GM10847 (cell line): ENCODE results near the gene ARHGAP12.

Experiments used
- POLR2A ChIP-seq: IDR thresholded peaks from 2 replicates; pipeline ENCODE4 v1.6.1; 2011; ENCODE audit not compliant: insufficient read length; ENCODE audit errors: extremely low read depth

ARHGAP12 gene

DNA sequence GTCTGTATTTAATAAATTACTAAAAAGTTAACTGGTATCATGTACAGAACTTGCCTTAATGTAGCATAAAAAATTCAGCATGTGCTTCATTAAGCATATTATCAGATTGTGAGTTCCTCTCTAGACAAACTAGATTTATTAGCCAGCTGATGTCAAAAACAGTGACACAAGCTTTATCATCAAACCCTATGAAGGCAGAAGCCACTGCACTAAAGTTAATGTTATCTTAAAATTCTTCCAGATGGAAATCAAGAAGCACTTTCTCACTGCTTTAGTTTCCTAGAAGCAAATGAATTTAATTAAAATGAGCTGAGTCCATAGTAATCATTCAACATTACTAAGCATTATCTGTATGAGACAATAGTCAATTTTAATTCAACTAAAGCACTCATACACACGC is 96.4 kb downstream of the ARHGAP12 start:
- TF ChIP-seq POLR2A: no peak

DNA sequence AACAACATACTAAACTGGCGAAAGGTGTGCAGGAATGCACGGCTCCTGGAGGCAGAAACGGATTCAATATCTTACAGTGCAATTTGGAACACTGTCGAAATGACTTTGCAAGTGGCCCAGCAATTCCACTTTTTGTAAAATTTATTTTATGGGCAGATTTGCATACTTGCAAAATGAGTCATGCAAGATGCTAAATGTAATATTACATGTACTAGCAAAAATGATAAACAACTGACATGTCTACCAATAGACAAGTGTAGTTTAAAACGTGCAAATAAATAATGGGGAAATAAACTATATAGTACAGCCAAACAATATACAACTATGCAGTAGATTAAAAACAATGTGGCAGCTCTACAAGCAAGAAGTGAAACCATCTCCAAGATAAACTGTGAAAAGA is 97.7 kb downstream of the ARHGAP12 start:
- no peak for TF ChIP-seq POLR2A

DNA sequence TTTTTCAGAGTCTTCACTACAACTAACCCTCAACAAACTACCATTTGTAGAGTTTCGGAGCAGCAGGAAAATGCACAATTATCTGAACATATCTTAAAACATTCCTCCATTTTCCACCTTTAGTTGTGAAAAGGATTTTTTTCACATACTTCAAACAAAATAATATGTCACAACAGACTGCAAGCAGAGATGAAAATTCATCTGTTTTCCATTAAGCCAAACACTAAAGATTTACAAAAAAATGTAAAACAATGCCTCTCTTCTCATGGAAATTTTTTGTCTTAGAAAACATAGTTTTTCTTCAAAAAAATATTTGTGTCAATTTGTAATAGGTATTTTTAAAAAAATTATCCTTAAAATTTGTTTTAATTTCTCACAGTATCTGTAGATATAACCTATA is 98.9 kb downstream of the ARHGAP12 start:
- TF ChIP-seq POLR2A: no peak

DNA sequence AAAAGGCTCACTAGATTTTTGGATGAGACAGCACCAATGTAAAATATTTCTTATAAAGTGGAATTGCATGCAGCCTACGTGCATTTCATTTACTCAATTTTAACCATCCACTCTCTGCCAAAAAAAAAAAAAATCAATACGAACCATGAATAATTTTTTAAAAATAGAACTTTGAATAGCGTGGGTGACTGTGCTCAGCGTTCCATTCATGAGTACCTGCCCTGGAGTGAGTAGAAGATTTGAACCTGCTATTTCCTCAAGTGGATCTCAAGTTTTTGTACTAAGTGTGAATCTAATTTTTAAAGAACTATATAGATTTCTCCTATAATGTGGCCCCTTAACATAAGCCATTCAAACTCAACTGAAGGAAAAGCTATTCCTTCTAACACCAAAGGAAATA is 105.3 kb downstream of the ARHGAP12 start:
- TF ChIP-seq POLR2A: no peak

DNA sequence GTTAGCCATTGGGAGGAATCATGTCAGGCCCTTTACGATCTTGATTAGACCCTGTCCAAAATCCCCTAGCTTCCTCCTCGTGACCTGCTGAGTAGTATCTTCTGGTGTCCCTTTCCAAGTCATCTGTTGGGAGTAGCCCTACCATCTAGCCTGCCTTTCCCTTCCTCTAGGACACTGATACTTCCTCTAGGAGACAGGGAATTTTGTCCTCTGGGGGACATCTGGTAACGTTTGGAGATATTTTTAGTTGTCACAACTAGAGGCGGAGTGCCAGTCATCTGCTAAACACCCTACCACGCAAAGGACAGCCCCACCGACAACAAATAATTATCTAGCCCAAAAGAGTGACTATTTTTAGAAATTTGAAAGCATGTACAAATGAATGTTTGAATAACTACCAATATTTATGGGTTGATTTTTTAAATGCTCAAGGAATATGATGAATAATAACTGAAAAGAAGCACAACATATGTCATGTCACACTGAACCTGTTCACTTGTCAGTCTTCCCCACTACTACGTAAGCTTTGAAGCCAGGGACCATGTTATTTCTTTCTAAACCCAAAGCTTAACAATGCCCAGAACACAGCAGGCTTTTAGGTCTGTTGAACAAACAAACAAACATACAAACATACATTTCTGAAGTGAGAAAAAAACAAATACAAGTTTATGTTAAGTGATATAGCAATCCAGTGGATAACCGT is 105.9 kb downstream of the ARHGAP12 start:
- TF ChIP-seq POLR2A: no peak

DNA sequence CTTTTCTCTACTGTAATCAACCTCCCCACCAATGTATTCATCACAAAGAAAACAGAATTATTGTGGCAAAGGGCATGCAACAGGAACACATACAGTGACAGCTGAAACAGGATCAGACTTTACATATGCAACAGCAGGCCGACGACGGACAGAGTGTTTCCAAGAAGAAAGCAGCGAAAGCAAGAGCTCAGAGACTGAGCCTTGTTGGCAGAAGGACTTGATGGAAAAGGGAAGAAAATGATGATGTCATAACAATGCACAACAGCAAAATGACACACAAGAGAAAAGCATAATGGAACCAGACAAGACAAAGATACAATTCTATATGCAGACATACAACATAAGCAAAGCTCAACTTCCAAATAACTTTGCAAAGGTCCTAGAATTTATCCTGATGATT is 106.5 kb downstream of the ARHGAP12 start:
- no peak for TF ChIP-seq POLR2A

DNA sequence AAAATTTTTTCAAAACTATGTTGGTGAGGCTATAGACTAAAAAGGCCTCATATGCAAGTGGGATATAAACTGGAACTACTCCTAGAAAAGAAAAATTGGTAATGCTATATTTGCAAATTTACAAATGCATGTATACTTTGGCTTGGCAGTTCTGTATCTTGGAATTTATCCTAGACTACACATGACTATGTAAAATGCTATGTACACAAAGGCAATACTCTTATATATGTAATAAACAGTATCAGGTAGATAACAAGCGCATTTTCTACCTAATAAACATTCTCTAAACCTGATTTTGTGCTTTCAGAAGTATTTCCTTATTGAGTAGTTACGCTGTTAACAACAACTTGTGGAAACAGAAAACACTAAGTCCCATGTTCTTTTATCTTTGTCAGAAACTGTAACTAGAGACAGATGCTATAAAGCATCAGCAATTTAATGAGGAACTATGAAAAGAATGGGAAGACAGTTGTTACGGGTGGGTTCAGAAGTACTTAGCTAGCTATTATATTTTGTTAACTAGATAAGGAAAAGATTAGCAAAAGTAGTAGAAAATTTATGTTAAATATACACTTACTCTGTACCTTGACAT is 107.8 kb downstream of the ARHGAP12 start:
- TF ChIP-seq POLR2A: no peak

DNA sequence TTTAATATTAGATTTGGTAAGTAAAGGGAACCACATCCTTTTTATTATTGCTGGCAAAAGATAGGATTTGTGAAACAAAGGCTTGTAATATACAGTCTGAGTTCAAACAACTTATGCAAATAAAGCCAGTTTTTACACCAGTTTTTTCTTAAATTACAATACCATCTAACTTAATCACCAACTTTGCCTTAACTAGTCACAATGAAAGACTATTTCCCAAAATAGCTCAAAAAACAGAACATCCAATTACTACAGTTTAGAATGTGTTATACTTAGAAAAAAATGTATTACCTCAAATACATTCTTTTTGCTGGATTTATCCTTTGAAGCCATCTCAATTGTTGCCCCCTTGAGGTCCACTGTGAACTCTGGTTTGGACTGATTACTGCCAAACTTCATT is 108.5 kb downstream of the ARHGAP12 start:
- no peak for TF ChIP-seq POLR2A

DNA sequence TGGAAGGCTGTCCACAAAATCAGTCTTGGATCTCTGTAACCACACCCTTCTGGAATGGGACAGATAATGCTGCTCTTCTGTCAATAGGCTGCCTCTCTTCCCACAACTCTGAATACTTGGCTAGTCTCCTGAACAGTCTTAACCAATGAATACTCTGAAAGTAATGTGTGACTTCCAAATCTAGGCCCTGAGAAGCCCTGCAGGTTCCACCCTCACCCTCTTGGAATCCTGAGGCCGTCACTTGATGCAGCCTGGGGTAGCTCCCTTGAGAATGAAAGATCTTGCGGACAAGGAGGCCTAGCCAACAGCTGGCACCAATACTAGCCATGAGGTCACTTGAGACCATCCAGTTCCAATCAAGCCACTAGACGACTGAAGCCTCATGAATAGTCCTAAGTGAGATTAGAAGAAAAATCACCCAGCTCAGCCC is 109.2 kb downstream of the ARHGAP12 start:
- no peak for TF ChIP-seq POLR2A

DNA sequence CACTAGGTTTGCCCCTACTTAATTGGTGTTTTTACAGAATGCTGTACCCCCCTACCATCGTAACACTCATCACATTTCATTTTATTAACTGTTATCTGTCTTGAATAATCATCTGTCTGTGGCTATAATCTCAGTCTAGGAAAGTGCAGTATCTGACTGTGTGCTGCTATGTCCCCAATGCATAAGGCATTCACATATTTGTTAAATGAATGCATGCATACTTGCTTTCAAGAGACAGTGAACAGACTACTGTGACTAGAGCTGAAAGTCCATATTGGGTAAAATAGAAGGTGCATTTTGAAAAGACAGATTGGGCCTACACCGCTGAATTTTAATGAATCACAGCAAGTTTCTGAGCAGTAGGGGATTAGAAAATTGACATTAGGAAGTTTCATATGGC is 112.3 kb downstream of the ARHGAP12 start:
- TF ChIP-seq POLR2A: no peak

DNA sequence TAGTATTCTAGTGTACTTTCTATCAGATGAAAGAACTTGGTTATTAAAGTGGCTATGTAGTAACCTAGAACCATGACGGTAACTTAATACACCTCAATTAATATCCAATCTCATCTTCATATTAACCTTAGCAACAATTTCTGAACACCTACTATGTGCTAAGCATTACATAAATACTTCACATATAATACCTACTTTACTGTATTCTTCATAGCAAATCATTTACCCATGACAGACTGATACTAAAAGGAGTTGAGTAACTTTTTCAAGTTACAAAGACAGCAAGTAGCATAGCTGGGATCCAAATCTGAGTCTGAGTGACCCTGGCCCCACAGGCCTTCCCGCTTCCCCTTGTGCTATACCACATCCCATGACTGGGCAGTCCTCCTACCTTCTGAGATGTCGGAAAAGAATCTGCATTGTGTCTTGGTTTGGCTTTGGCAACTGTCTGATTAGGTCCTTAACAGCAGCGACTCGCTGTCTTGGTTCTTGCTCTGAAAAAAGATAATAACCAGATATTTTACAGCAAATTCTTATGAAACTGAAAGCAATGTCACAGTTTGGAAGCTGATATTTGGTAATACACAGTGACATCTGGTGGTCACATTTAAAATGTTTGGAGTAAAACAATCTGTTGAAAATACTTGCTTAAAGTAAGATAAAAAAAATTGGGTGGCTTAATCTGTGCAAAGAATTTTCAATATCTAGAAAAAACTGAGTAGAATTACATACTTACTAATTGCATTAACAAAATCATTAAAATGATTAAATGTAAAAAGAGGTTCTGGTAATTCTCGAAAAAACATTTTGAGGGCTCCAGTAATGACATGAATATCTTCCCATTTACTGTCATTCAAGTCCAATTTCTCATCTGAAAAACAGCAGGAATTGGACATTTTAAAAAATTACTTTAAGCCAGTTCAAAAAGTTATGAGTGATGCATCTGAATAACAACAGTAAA is 120.1 kb downstream of the ARHGAP12 start:
- TF ChIP-seq POLR2A: no peak

DNA sequence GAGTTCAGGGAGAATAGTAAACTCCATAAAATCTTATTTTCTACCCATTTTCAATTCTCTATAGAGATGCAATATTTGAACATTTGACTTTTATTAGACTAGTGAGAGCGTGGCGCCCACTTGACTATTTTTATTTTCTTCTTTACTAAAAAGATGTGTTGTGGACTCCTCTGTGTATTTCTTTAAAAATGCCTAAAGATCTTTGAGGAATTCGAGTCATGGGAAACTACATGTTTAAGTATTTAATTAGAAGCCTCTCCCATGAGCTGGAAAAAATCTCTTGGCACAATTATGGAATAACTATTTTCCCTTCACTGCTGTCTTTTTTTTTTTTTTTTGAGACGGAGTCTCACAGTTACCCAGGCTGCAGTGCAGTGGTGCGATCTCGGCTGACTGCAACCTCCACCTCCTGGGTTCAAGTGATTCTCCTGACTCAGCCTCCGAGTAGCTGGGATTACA is 124.2 kb downstream of the ARHGAP12 start:
- no peak for TF ChIP-seq POLR2A

DNA sequence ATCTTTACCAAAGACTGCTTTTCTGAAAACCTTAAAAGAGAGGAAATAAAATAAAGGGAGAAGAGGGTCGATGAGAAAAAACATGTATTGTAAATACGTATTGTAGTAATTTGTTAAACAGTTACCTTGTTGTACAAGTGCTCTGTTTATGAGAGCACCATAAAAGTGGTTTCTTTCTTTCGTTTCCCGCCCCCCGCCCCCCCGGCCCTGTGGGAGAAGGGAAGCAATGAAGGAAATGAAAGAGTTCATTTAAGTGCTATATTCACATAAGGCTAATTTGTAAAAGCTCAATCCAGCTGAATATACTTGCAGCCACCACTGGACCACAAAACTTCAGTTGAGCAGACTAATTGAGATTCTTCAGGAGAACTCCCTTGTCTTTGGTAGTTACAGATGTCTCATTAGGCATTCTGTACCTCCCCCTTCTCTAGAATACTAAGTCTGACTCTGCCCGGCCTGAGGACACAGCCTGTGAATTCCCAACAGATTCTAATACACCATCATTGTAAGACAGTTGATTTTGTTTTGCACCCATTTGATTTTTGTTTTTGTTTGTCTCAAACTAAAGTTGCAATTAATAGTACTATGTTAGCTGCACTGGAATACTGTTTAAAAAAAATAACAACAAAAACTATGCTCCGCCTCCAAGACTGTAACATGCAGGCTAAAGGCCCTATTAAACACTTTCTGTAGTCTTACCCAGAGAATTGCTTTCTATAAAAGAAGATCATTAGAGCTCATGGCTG is 124.9 kb downstream of the ARHGAP12 start:
- no peak for TF ChIP-seq POLR2A

DNA sequence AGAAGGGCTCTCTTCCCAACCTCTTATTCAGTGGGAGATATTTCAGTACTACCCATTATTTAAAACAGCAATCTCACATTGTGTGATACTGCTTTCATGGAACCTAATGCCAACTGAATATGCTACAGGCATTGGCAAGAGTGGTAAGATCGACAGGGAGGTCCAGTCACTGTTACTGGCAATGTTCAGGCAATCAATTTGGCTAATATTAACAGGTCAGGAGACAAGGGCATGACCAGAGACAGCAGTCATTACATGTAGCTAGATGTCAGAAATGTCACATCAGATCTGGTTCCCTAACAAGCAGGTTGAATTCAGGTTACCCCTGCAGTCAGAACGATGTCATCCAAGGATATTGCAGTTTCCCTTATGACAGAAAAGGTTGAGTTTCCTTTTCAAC is 129.4 kb downstream of the ARHGAP12 start:
- TF ChIP-seq POLR2A: no peak

DNA sequence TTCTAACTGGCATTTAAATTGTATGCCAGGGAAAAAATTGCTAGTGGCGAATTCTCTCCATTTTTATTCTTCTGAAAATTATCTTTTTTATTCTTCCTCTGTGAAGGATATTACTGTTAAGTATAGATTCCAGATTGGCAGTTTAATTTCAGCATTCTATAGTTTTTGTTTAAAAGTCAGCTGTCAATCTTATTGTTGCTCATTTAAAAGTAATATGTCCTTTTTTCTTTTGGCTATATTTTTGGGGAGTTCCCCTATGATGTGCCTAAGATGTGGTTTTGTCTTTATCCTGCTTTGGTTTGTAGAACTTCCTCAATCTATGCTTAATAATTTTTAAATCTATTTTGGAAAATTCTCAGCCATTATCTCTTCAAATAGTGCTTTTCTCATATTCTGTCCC is 135.9 kb downstream of the ARHGAP12 start:
- no peak for TF ChIP-seq POLR2A
